IgD-negative memory B cell (primary cell): ENCODE data around the gene TSPO2. TPM values are rescaled to one million over a fixed set of nuclear protein-coding genes. Genes with fewer than 3 reads are reported as not detected.
A peak's percentile ranks its signal among the peaks of the same experiment; 100 is the strongest.
"Not testable (repeated sequence)": the region's sequence is repeated elsewhere in the genome, so short reads cannot be mapped to it uniquely, and the experiment has no call there.

Source experiments
- H3K27ac Mint-ChIP-seq, 3 donors: one replicate each; pipeline ENCODE4 v1.8.0; 2020 to 2022; ENCODE audit warnings: mild to moderate bottlenecking in 3 of 3, mixed read lengths in 3 of 3, moderate library complexity in 1 of 3
- H3K27me3 Mint-ChIP-seq: one replicate; pipeline ENCODE4 v1.8.0; 2021; ENCODE audit warnings: mixed read lengths
- H3K36me3 Mint-ChIP-seq: one replicate; pipeline ENCODE4 v1.8.0; 2020; ENCODE audit warnings: mild to moderate bottlenecking, mixed read lengths
- H3K4me1 Mint-ChIP-seq, 3 donors: one replicate each; pipeline ENCODE4 v1.8.0; 2020 to 2022; ENCODE audit warnings: mixed read lengths in 3 of 3, mild to moderate bottlenecking in 1 of 3
- H3K4me3 Mint-ChIP-seq, 4 donors: one replicate each; pipeline ENCODE4 v1.8.0; 2020 to 2022; ENCODE audit warnings: mild to moderate bottlenecking in 4 of 4, mixed read lengths in 4 of 4, moderate library complexity in 3 of 4
- H3K9me3 Mint-ChIP-seq, 3 donors: one replicate each; pipeline ENCODE4 v1.8.0; 2020 to 2021; ENCODE audit warnings: mixed read lengths in 3 of 3, mild to moderate bottlenecking in 1 of 3
- polyA plus RNA-seq: library from polyadenylated mRNA; unstranded; fragments of 300-500 nt; fragmentation: Illumina TruSeq; gene quantifications from one replicate; pipeline ENCODE4 v1.2.3, GENCODE V29; 2021

TSPO2 gene
- not detected for polyA plus RNA-seq

- H3K27ac Mint-ChIP-seq: peak within 1 kb of the TSS in 1 of 3 donors; percentile 87
Observed at GRCh38 chr6:41042226-41043055, at the start of gene TSPO2. Gene TSPO2 (plus strand): TSS chr6:41042467. CDS start chr6:41042986, 519 bp downstream.

GRCh38 chr6:40992746-40993145 lies 49.5 kb upstream of the TSPO2 start:
- no peak overlapping the region for H3K27ac Mint-ChIP-seq
- H3K4me3 Mint-ChIP-seq: no peak overlapping the region
- no peaks in the 10 kb centered on the region for H3K4me1 Mint-ChIP-seq
- no peaks in the 10 kb centered on the region for H3K9me3 Mint-ChIP-seq
- peaks cover 2% of the 10 kb centered on the region for H3K36me3 Mint-ChIP-seq
- peaks cover 20% of the 10 kb centered on the region for H3K27me3 Mint-ChIP-seq

More at GRCh38 chr6:41042226-41043055, at the start of gene TSPO2:
- Mint-ChIP-seq H3K4me3 (peak within 1 kb of the TSS in 1 of 4 donors; percentile 58), H3K9me3 (no peaks in the 10 kb centered on the region), H3K27me3 (no peaks in the 10 kb centered on the region), H3K36me3 (peaks cover 7% of the 10 kb centered on the region), H3K4me1 (no peaks in the 10 kb centered on the region)

GRCh38 chr6:40996591-40997233 lies 45.6 kb upstream of the TSPO2 start:
- Mint-ChIP-seq H3K9me3 (no peaks in the 10 kb centered on the region), H3K36me3 (no peaks in the 10 kb centered on the region), H3K27ac (no peak overlapping the region), H3K4me1 (no peaks in the 10 kb centered on the region), H3K27me3 (peaks cover 17% of the 10 kb centered on the region), H3K4me3 (no peak overlapping the region)

GRCh38 chr6:40997234-40997957 lies 44.9 kb upstream of the TSPO2 start:
- H3K4me3 Mint-ChIP-seq: no peak overlapping the region
- H3K27ac Mint-ChIP-seq: no peak overlapping the region
- H3K36me3 Mint-ChIP-seq: no peaks in the 10 kb centered on the region
- H3K9me3 Mint-ChIP-seq: no peaks in the 10 kb centered on the region
- no peaks in the 10 kb centered on the region for H3K4me1 Mint-ChIP-seq
- peaks cover 15% of the 10 kb centered on the region for H3K27me3 Mint-ChIP-seq

GRCh38 chr6:40998661-40999060 lies 43.6 kb upstream of the TSPO2 start:
- H3K4me3 Mint-ChIP-seq: no peak overlapping the region
- H3K36me3 Mint-ChIP-seq: no peaks in the 10 kb centered on the region
- H3K9me3 Mint-ChIP-seq: no peaks in the 10 kb centered on the region
- peaks cover 19% of the 10 kb centered on the region for H3K27me3 Mint-ChIP-seq
- H3K27ac Mint-ChIP-seq: no peak overlapping the region
- no peaks in the 10 kb centered on the region for H3K4me1 Mint-ChIP-seq

GRCh38 chr6:40999569-40999968 lies 42.7 kb upstream of the TSPO2 start:
- H3K4me1 Mint-ChIP-seq: no peaks in the 10 kb centered on the region
- H3K27me3 Mint-ChIP-seq: peaks cover 15% of the 10 kb centered on the region
- H3K27ac Mint-ChIP-seq: peak overlapping the region in 1 of 3 donors; percentile 10
- no peaks in the 10 kb centered on the region for H3K36me3 Mint-ChIP-seq
- H3K4me3 Mint-ChIP-seq: no peak overlapping the region
- H3K9me3 Mint-ChIP-seq: no peaks in the 10 kb centered on the region

- H3K4me3 Mint-ChIP-seq: no peak overlapping the region
- H3K27me3 Mint-ChIP-seq: peaks cover 16% of the 10 kb centered on the region
- no peak overlapping the region for H3K27ac Mint-ChIP-seq
- no peaks in the 10 kb centered on the region for H3K9me3 Mint-ChIP-seq
- H3K4me1 Mint-ChIP-seq: no peaks in the 10 kb centered on the region
- no peaks in the 10 kb centered on the region for H3K36me3 Mint-ChIP-seq
Observed at GRCh38 chr6:41000248-41000647, 42.0 kb upstream of the TSPO2 start.

GRCh38 chr6:41002168-41002567 lies 40.1 kb upstream of the TSPO2 start:
- Mint-ChIP-seq H3K4me3 (no peak overlapping the region), H3K27ac (no peak overlapping the region), H3K36me3 (no peaks in the 10 kb centered on the region), H3K9me3 (no peaks in the 10 kb centered on the region), H3K27me3 (peaks cover 15% of the 10 kb centered on the region), H3K4me1 (no peaks in the 10 kb centered on the region)

- not testable (repeated sequence) for H3K4me3 Mint-ChIP-seq, H3K36me3 Mint-ChIP-seq, H3K4me1 Mint-ChIP-seq, H3K9me3 Mint-ChIP-seq, H3K27ac Mint-ChIP-seq
- peaks cover 12% of the 10 kb centered on the region for H3K27me3 Mint-ChIP-seq
Observed at GRCh38 chr6:41006217-41006616, 36.0 kb upstream of the TSPO2 start.

- not testable (repeated sequence) for H3K4me3 Mint-ChIP-seq, H3K36me3 Mint-ChIP-seq, H3K4me1 Mint-ChIP-seq, H3K9me3 Mint-ChIP-seq, H3K27ac Mint-ChIP-seq
- peaks cover 12% of the 10 kb centered on the region for H3K27me3 Mint-ChIP-seq
Observed at GRCh38 chr6:41006980-41007379, 35.3 kb upstream of the TSPO2 start.

GRCh38 chr6:41008011-41008410 lies 34.3 kb upstream of the TSPO2 start:
- H3K4me1 Mint-ChIP-seq: no peaks in the 10 kb centered on the region

GRCh38 chr6:41009669-41010068 lies 32.6 kb upstream of the TSPO2 start:
- no peaks in the 10 kb centered on the region for H3K4me1 Mint-ChIP-seq
- H3K36me3 Mint-ChIP-seq: no peaks in the 10 kb centered on the region
- no peak overlapping the region for H3K27ac Mint-ChIP-seq
- H3K4me3 Mint-ChIP-seq: no peak overlapping the region
- H3K27me3 Mint-ChIP-seq: peaks cover 6% of the 10 kb centered on the region
- no peaks in the 10 kb centered on the region for H3K9me3 Mint-ChIP-seq

More at GRCh38 chr6:41008011-41008410, 34.3 kb upstream of the TSPO2 start:
- Mint-ChIP-seq H3K4me3 (no peak overlapping the region), H3K9me3 (no peaks in the 10 kb centered on the region), H3K27ac (no peak overlapping the region), H3K27me3 (peaks cover 11% of the 10 kb centered on the region), H3K36me3 (no peaks in the 10 kb centered on the region)

- H3K36me3 Mint-ChIP-seq: no peaks in the 10 kb centered on the region
- H3K27me3 Mint-ChIP-seq: peaks cover 3% of the 10 kb centered on the region
- H3K4me1 Mint-ChIP-seq: no peaks in the 10 kb centered on the region
- H3K4me3 Mint-ChIP-seq: no peak overlapping the region
- peaks cover 0 to 2% (median 0%) of the 10 kb centered on the region in 3 donors for H3K9me3 Mint-ChIP-seq
- no peak overlapping the region for H3K27ac Mint-ChIP-seq
Observed at GRCh38 chr6:41011673-41012072, 30.6 kb upstream of the TSPO2 start.

GRCh38 chr6:41013466-41014153 lies 28.7 kb upstream of the TSPO2 start:
- Mint-ChIP-seq H3K27ac (no peak overlapping the region), H3K27me3 (peaks cover 5% of the 10 kb centered on the region), H3K4me3 (no peak overlapping the region), H3K9me3 (peaks cover 0 to 2% (median 0%) of the 10 kb centered on the region in 3 donors), H3K36me3 (no peaks in the 10 kb centered on the region), H3K4me1 (no peaks in the 10 kb centered on the region)

GRCh38 chr6:41014780-41015179 lies 27.5 kb upstream of the TSPO2 start:
- H3K4me3 Mint-ChIP-seq: no peak overlapping the region
- no peak overlapping the region for H3K27ac Mint-ChIP-seq
- peaks cover 0 to 2% (median 0%) of the 10 kb centered on the region in 3 donors for H3K9me3 Mint-ChIP-seq
- H3K4me1 Mint-ChIP-seq: no peaks in the 10 kb centered on the region
- no peaks in the 10 kb centered on the region for H3K36me3 Mint-ChIP-seq
- H3K27me3 Mint-ChIP-seq: peaks cover 5% of the 10 kb centered on the region
